ENCODE results near the gene SNTN.

- TF ChIP-seq ZNF274 (IDR thresholded peaks at IDR 0.05; ENCODE audit: low read depth, low read length) (no peak), SUZ12 (IDR thresholded peaks at IDR 0.05; ENCODE audit: extremely low read depth, insufficient read depth, insufficient read length) (no peak), YY1 (IDR thresholded peaks at IDR 0.05; ENCODE audit: insufficient read depth, insufficient read length) (no peak)
Observed at GRCh38 chr3:63656786-63657185, 4.3 kb downstream of the SNTN start.
